Uterus (tissue), 4 donors: ENCODE data around the gene UBE3C. TPM values are rescaled to one million over a fixed set of nuclear protein-coding genes. Genes with fewer than 3 reads are reported as not detected.
"Not testable (repeated sequence)": the region's sequence is repeated elsewhere in the genome, so short reads cannot be mapped to it uniquely, and the experiment has no call there.

Source experiments
- DNase-seq, 2 donors: peaks; one replicate each; pipeline ENCODE4 v3.0.0-alpha.2; 2019 to 2020
- H3K27ac ChIP-seq, 2 donors: fragments of 200-600 bp; sonication (generic); 1 replicate in 1 of 2; 2 replicates in 1 of 2; pipeline ENCODE4 v1.5.1; 2016 to 2018
- H3K27me3 ChIP-seq, 2 donors: fragments of 200-600 bp; sonication (generic); one replicate each; pipeline ENCODE4 v1.5.1; 2018 to 2019; ENCODE audit warnings: control low read depth in 1 of 2
- H3K36me3 ChIP-seq, 2 donors: fragments of 200-600 bp; sonication (generic); one replicate each; pipeline ENCODE4 v1.5.1; 2019; ENCODE audit warnings: control low read depth in 1 of 2
- H3K4me1 ChIP-seq, 2 donors: fragments of 200-600 bp; sonication (generic); one replicate each; pipeline ENCODE4 v1.5.1; 2018 to 2019; ENCODE audit warnings: control low read depth in 1 of 2
- H3K4me3 ChIP-seq, 2 donors: fragments of 200-600 bp; sonication (generic); 1 replicate in 1 of 2; 2 replicates in 1 of 2; pipeline ENCODE4 v1.5.1; 2018 to 2019; ENCODE audit warnings: mild to moderate bottlenecking in 1 of 2
- H3K9me3 ChIP-seq, 2 donors: fragments of 200-600 bp; sonication (generic); one replicate each; pipeline ENCODE4 v1.5.1; 2019; ENCODE audit warnings: control low read depth in 1 of 2
- CTCF ChIP-seq, 4 experiments: fragments of 200-600 bp in 2 of 4; fragments of 450-650 bp in 2 of 4; sonication (generic) in 2 of 4; IDR thresholded peaks; one replicate each; pipeline ENCODE4 v1.5.1; 2016 to 2019; ENCODE audit warnings: antibody characterized with exemption in 4 of 4, mild to moderate bottlenecking in 2 of 4, moderate library complexity in 1 of 4
- POLR2A ChIP-seq, 2 donors: fragments of 450-650 bp; IDR thresholded peaks; one replicate each; pipeline ENCODE4 v1.6.1; 2016; ENCODE audit warnings: antibody characterized with exemption in 2 of 2, mild to moderate bottlenecking in 1 of 2, moderate library complexity in 1 of 2
- intact Hi-C: fragments of 100-400 bp; cut with DNase I; formaldehyde crosslinking; loops from one replicate; pipeline ENCODE4 v1.15.1; 2023; ENCODE audit warnings: low total_unique reads
- total RNA-seq, 4 donors: library from RNA; depleted of rRNA in 3 of 4; stranded (reverse); fragments of >200 nt in 3 of 4; gene quantifications; one replicate each; pipeline versions ENCODE4 v1.1.0 to v1.2.4, GENCODE V29; 2014 to 2023
- donor health status: DM: yes; HTN: yes; CAD: no.

The UBE3C gene
- total RNA-seq, 4 donors from 2014 or later: 54.1 to 121 (median 91.7) TPM

GRCh38 chr7:157244516-157245294 is 106.0 kb downstream of the UBE3C start:
- Histone ChIP-seq H3K27ac (no peak overlapping the region), H3K27me3 (no peaks in the 10 kb centered on the region), H3K4me3 (no peak overlapping the region), H3K36me3 (no peaks in the 10 kb centered on the region), H3K4me1 (no peaks in the 10 kb centered on the region), H3K9me3 (no peaks in the 10 kb centered on the region)
- TF ChIP-seq POLR2A (IDR thresholded peaks at IDR 0.05) (no peak), CTCF (IDR thresholded peaks at IDR 0.05) (no peak)
- intact Hi-C loops: no loop called here
- DNase-seq: no peak

- intact Hi-C loops: no loop called here
- no peaks in the 10 kb centered on the region for H3K36me3 ChIP-seq
- no peaks in the 10 kb centered on the region for H3K27me3 ChIP-seq
- H3K4me3 ChIP-seq: no peak overlapping the region
- TF ChIP-seq POLR2A (IDR thresholded peaks at IDR 0.05): no peak
- TF ChIP-seq CTCF (IDR thresholded peaks at IDR 0.05): no peak
- no peak overlapping the region for H3K27ac ChIP-seq
- DNase-seq: no peak
- H3K4me1 ChIP-seq: no peaks in the 10 kb centered on the region
- H3K9me3 ChIP-seq: no peaks in the 10 kb centered on the region
These were observed 107.3 kb downstream of the UBE3C start for GRCh38 chr7:157246052-157246451.

- H3K9me3 ChIP-seq: no peaks in the 10 kb centered on the region
- no peak for DNase-seq
- no peaks in the 10 kb centered on the region for H3K36me3 ChIP-seq
- no peaks in the 10 kb centered on the region for H3K27me3 ChIP-seq
- no peaks in the 10 kb centered on the region for H3K4me1 ChIP-seq
- H3K4me3 ChIP-seq: no peak overlapping the region
- intact Hi-C loops: no loop called here
- TF ChIP-seq POLR2A (IDR thresholded peaks at IDR 0.05) (no peak), CTCF (IDR thresholded peaks at IDR 0.05) (no peak)
- H3K27ac ChIP-seq: no peak overlapping the region
These were observed 109.9 kb downstream of the UBE3C start for GRCh38 chr7:157248659-157249058.

- Histone ChIP-seq H3K27me3 (no peaks in the 10 kb centered on the region), H3K36me3 (no peaks in the 10 kb centered on the region), H3K4me1 (no peaks in the 10 kb centered on the region), H3K4me3 (no peak overlapping the region), H3K9me3 (no peaks in the 10 kb centered on the region), H3K27ac (no peak overlapping the region)
- no peak for DNase-seq
- peak; percentile 34 to 49 (median 44) for TF ChIP-seq CTCF (IDR thresholded peaks at IDR 0.05)
- no peak for TF ChIP-seq POLR2A (IDR thresholded peaks at IDR 0.05)
- intact Hi-C loops: no loop called here
These were observed 112.0 kb downstream of the UBE3C start for GRCh38 chr7:157250605-157251228.

GRCh38 chr7:157251817-157252216 is 113.1 kb downstream of the UBE3C start:
- intact Hi-C loops, H3K4me3 ChIP-seq, H3K27ac ChIP-seq, H3K36me3 ChIP-seq, H3K27me3 ChIP-seq, DNase-seq, H3K9me3 ChIP-seq, H3K4me1 ChIP-seq: not testable (repeated sequence)
